Endothelial cell of umbilical vein (primary cell): ENCODE data around the gene AFF1.

Experiments used
- CTCF ChIP-seq, 2 donors: IDR thresholded peaks; 1 replicate in 1 of 2; 2 replicates in 1 of 2; pipeline ENCODE4 v1.5.1; 2011; ENCODE audit warnings: low read length in 2 of 2, mild to moderate bottlenecking in 2 of 2, moderate library complexity in 2 of 2, control low read depth in 1 of 2, inconsistent platforms in 1 of 2, low read depth in 1 of 2; ENCODE audit not compliant: insufficient read depth in 1 of 2; ENCODE audit errors: extremely low read depth in 1 of 2
- EZH2 ChIP-seq: IDR thresholded peaks from 2 replicates; pipeline ENCODE4 v1.6.1; 2012; ENCODE audit warnings: borderline replicate concordance, low read depth, mild to moderate bottlenecking, moderate library complexity, low read length, inconsistent platforms; ENCODE audit not compliant: severe bottlenecking
- JUN ChIP-seq: IDR thresholded peaks from 2 replicates; pipeline ENCODE4 v1.6.1; 2011; ENCODE audit warnings: borderline replicate concordance, low read depth; ENCODE audit not compliant: insufficient read length, insufficient read depth
- MAX ChIP-seq: IDR thresholded peaks from 2 replicates; pipeline ENCODE4 v1.6.1; 2011; ENCODE audit not compliant: insufficient read depth, insufficient read length
- MYC ChIP-seq: IDR thresholded peaks from one replicate; pipeline ENCODE4 v1.6.1; 2011; ENCODE audit warnings: mild to moderate bottlenecking, low read depth, low read length
- POLR2A ChIP-seq: IDR thresholded peaks from 2 replicates; pipeline ENCODE4 v1.6.1; 2012; ENCODE audit warnings: low read depth, mild to moderate bottlenecking, control low read depth, low read length
- POLR2AphosphoS5 ChIP-seq: IDR thresholded peaks from 2 replicates; pipeline ENCODE4 v1.6.1; 2012; ENCODE audit warnings: low read depth, mild to moderate bottlenecking, control low read depth, low read length, moderate library complexity; ENCODE audit not compliant: insufficient read depth

GRCh38 chr4:87046121-87046551 is 111.3 kb downstream of the AFF1 start:
- TF ChIP-seq MYC (no peak), CTCF (IDR thresholded peaks at IDR 0.05; ENCODE audit: extremely low read depth in 1 of 2, insufficient read depth in 1 of 2, low read depth in 1 of 2, low read length in 2 of 2) (no peak), POLR2A (no peak), POLR2AphosphoS5 (no peak), MAX (no peak), JUN (no peak), EZH2 (no peak)
